GM23338 (cell line): ENCODE data around the gene RXYLT1. TPM values are rescaled to one million over a fixed set of nuclear protein-coding genes. Genes with fewer than 3 reads are reported as not detected.

Experiments used
- ATAC-seq: fragments of 200-7000 bp; cut with Tn5 transposase; 3 replicates; pipeline ENCODE4 v1.9.1; 2020
- DNase-seq: peaks from one replicate; pipeline ENCODE4 v3.0.0-alpha.2; 2015; ENCODE audit warnings: low spot score
- H2AFZ ChIP-seq: fragments of 200-600 bp; sonication (generic); 2 replicates; pipeline ENCODE4 v1.8.0; 2016; ENCODE audit warnings: antibody characterized with exemption, mild to moderate bottlenecking, moderate library complexity
- H3F3A ChIP-seq: fragments of 200-600 bp; sonication (generic); replicated peaks from 2 replicates; pipeline ENCODE4 v1.8.0; 2017; ENCODE audit warnings: antibody characterized with exemption, mixed run types, low read depth
- H3K27ac ChIP-seq: fragments of 200-600 bp; sonication (generic); 2 replicates; pipeline ENCODE4 v1.6.1; 2016; ENCODE audit warnings: low read depth
- H3K27me3 ChIP-seq: fragments of 200-600 bp; sonication (generic); 2 replicates; pipeline ENCODE4 v1.8.0; 2016; ENCODE audit warnings: mild to moderate bottlenecking, mixed run types, moderate library complexity; ENCODE audit not compliant: insufficient read depth
- H3K36me3 ChIP-seq: fragments of 200-600 bp; sonication (generic); 2 replicates; pipeline ENCODE4 v1.8.0; 2016; ENCODE audit warnings: mild to moderate bottlenecking; ENCODE audit not compliant: insufficient read depth
- H3K4me1 ChIP-seq: fragments of 200-600 bp; sonication (generic); 2 replicates; pipeline ENCODE4 v1.8.0; 2016; ENCODE audit warnings: mild to moderate bottlenecking, moderate library complexity; ENCODE audit not compliant: insufficient read depth
- H3K4me2 ChIP-seq: fragments of 200-600 bp; sonication (generic); 2 replicates; pipeline ENCODE4 v1.7.1; 2017; ENCODE audit warnings: mixed run types
- H3K4me3 ChIP-seq: fragments of 200-600 bp; sonication (generic); 2 replicates; pipeline ENCODE4 v1.6.1; 2016; ENCODE audit warnings: mixed run types
- H3K79me2 ChIP-seq: fragments of 200-600 bp; sonication (generic); replicated peaks from 2 replicates; pipeline ENCODE4 v1.8.0; 2017; ENCODE audit warnings: mild to moderate bottlenecking; ENCODE audit not compliant: insufficient read depth
- H3K9me2 ChIP-seq: fragments of 200-600 bp; sonication (generic); 2 replicates; pipeline ENCODE4 v1.8.0; 2017; ENCODE audit not compliant: insufficient read depth
- H4K20me1 ChIP-seq: fragments of 200-600 bp; sonication (generic); replicated peaks from 2 replicates; pipeline ENCODE4 v1.8.0; 2017; ENCODE audit warnings: mild to moderate bottlenecking; ENCODE audit not compliant: insufficient read depth
- H3K27ac Mint-ChIP-seq: 2 replicates; pipeline ENCODE4 v1.8.0; 2020; ENCODE audit warnings: inconsistent platforms, mild to moderate bottlenecking, moderate library complexity, mixed read lengths
- H3K27me3 Mint-ChIP-seq: 3 replicates; pipeline ENCODE4 v1.8.0; 2022; ENCODE audit warnings: low read depth, mild to moderate bottlenecking, moderate library complexity, mixed read lengths, inconsistent platforms; ENCODE audit not compliant: insufficient read depth, poor library complexity
- H3K36me3 Mint-ChIP-seq: 3 replicates; pipeline ENCODE4 v1.8.0; 2021; ENCODE audit warnings: low read depth, mild to moderate bottlenecking, inconsistent platforms, moderate library complexity, mixed read lengths
- H3K4me1 Mint-ChIP-seq: 3 replicates; pipeline ENCODE4 v1.8.0; 2020; ENCODE audit warnings: mild to moderate bottlenecking, inconsistent platforms, mixed read lengths
- H3K4me3 Mint-ChIP-seq: 3 replicates; pipeline ENCODE4 v1.8.0; 2021; ENCODE audit warnings: moderate library complexity, mild to moderate bottlenecking, inconsistent platforms, mixed read lengths
- H3K9me3 Mint-ChIP-seq: 3 replicates; pipeline ENCODE4 v1.8.0; 2020; ENCODE audit warnings: moderate library complexity, mild to moderate bottlenecking, inconsistent platforms, mixed read lengths
- CREB1 ChIP-seq: fragments of 250-450 bp; sonication (Bioruptor Pico); IDR thresholded peaks from 2 replicates; pipeline ENCODE4 v1.5.0; 2020; ENCODE audit warnings: low read depth, mild to moderate bottlenecking, moderate library complexity
- EZH2 ChIP-seq: fragments of 200-600 bp; sonication (generic); IDR thresholded peaks from one replicate; pipeline ENCODE4 v1.8.0; 2017; ENCODE audit warnings: antibody characterized with exemption, mild to moderate bottlenecking, low read depth; ENCODE audit not compliant: unreplicated experiment
- JUNB ChIP-seq: IDR thresholded peaks from one replicate; pipeline ENCODE4 v1.6.1; 2016; ENCODE audit warnings: antibody characterized with exemption; ENCODE audit not compliant: unreplicated experiment
- ZNF114 ChIP-seq: fragments of 250-450 bp; sonication (Bioruptor Pico); IDR thresholded peaks from 2 replicates; pipeline ENCODE4 v1.5.0; 2020; ENCODE audit warnings: mild to moderate bottlenecking, moderate library complexity
- ZNF331 ChIP-seq: fragments of 250-450 bp; sonication (Bioruptor Pico); IDR thresholded peaks from 2 replicates; pipeline ENCODE4 v1.5.0; 2020; ENCODE audit warnings: low read depth, mild to moderate bottlenecking, moderate library complexity
- polyA plus RNA-seq: library from polyadenylated mRNA; unstranded; fragments of >200 nt; fragmentation: Nextera tagmentation; extraction: Ambion mirVana; gene quantifications from 2 replicates; pipeline ENCODE4 v1.2.1, GENCODE V29; 2016
- total RNA-seq: library from RNA; depleted of rRNA; stranded (reverse); fragments of >200 nt; shearing (Covaris generic); gene quantifications from 2 replicates; pipeline ENCODE4 v1.2.3, GENCODE V29; 2014
- TF ChIP-seq, protein P1 (sequence below): IDR thresholded peaks from 2 replicates; pipeline ENCODE4 v1.6.1; 2016; ENCODE audit warnings: antibody characterized with exemption
- TF ChIP-seq, protein P2 (sequence below): IDR thresholded peaks from one replicate; pipeline ENCODE4 v1.6.1; 2018; ENCODE audit warnings: antibody characterized with exemption; ENCODE audit not compliant: unreplicated experiment
- TF ChIP-seq, protein P3 (sequence below), 2 experiments: fragments of 200-600 bp in 1 of 2; sonication (generic) in 1 of 2; conservative IDR thresholded peaks; 2 replicates each; pipeline versions ENCODE4 v1.5.1 to v1.6.1; 2016 to 2017; ENCODE audit warnings: antibody characterized with exemption in 2 of 2, low read depth in 2 of 2, mild to moderate bottlenecking in 2 of 2, moderate library complexity in 1 of 2

The RXYLT1 gene
- total and polyA plus RNA-seq, 2 experiments from 2014 or later: 10.1 to 11.1 TPM

DNA sequence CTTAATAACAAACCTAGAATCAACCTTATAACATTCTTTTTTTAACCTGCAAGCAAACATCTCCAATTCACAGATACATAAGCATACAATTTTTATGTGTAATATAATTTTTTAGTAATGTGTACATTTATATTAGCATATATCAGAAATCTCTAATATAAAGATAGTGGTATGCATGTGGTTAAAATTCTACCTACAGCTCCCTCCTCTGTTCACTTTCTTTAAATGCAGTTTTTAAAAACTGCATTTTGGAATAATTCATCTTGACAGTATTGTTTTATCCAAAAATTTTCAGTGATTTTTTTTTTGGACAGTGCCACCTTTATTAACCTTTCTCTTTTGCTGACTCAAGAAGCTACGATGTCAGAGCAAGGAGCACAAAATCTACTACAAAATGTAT, 13.2 kb upstream of the RXYLT1 start (continued):
- TF ChIP-seq, protein P1, sequence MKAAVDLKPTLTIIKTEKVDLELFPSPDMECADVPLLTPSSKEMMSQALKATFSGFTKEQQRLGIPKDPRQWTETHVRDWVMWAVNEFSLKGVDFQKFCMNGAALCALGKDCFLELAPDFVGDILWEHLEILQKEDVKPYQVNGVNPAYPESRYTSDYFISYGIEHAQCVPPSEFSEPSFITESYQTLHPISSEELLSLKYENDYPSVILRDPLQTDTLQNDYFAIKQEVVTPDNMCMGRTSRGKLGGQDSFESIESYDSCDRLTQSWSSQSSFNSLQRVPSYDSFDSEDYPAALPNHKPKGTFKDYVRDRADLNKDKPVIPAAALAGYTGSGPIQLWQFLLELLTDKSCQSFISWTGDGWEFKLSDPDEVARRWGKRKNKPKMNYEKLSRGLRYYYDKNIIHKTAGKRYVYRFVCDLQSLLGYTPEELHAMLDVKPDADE: no peak
- TF ChIP-seq ZNF331 (CRISPR knock-in tag) (no peak), JUNB (no peak), EZH2 (no peak)

DNA sequence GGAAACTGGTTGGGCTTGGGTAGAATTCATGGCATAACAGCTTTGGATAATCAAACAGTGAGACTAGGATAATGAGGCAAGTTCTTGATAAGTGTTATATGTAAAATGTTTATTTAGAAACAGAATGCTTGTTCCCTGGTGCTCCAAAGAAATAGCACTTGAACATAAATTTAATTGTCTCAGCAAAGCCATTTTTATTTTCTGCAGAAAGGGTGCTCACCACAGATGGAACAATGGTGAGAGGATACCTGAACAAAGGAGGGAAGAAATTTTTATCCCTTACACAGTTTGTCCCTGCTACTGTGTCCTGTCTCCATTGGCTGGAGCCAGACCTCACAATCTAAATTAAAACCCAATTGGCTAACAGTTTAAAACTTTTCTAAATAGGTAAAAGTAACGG, 9.3 kb upstream of the RXYLT1 start:
- peaks cover 8% of the 10 kb centered on the region; the same call in 2 of the 3 replicates for H3K36me3 Mint-ChIP-seq
- ATAC-seq: no peak

More for the DNA sequence above, 9.3 kb upstream of the RXYLT1 start:
- Histone ChIP-seq H3K36me3 (peaks cover 4% of the 10 kb centered on the region; the same call in 1 of the 2 replicates), H3K4me1 (peaks cover 5% of the 10 kb centered on the region; the same call in 1 of the 2 replicates), H3K4me2 (no peak overlapping the region), H3K9me2 (0 out of 2 replicates have a peak, but pooled peaks cover 7% of the 10 kb centered on the region), H3K27me3 (no peaks in the 10 kb centered on the region), H3K4me3 (no peak overlapping the region), H4K20me1 (no peaks in the 10 kb centered on the region), H3K79me2 (no peaks in the 10 kb centered on the region), H3K27ac (no peak overlapping the region), H2AFZ (no peak overlapping the region), H3F3A (no peaks in the 10 kb centered on the region)
- no peak for DNase-seq
- H3K9me3 Mint-ChIP-seq: peaks cover 19% of the 10 kb centered on the region
- TF ChIP-seq, protein P2, sequence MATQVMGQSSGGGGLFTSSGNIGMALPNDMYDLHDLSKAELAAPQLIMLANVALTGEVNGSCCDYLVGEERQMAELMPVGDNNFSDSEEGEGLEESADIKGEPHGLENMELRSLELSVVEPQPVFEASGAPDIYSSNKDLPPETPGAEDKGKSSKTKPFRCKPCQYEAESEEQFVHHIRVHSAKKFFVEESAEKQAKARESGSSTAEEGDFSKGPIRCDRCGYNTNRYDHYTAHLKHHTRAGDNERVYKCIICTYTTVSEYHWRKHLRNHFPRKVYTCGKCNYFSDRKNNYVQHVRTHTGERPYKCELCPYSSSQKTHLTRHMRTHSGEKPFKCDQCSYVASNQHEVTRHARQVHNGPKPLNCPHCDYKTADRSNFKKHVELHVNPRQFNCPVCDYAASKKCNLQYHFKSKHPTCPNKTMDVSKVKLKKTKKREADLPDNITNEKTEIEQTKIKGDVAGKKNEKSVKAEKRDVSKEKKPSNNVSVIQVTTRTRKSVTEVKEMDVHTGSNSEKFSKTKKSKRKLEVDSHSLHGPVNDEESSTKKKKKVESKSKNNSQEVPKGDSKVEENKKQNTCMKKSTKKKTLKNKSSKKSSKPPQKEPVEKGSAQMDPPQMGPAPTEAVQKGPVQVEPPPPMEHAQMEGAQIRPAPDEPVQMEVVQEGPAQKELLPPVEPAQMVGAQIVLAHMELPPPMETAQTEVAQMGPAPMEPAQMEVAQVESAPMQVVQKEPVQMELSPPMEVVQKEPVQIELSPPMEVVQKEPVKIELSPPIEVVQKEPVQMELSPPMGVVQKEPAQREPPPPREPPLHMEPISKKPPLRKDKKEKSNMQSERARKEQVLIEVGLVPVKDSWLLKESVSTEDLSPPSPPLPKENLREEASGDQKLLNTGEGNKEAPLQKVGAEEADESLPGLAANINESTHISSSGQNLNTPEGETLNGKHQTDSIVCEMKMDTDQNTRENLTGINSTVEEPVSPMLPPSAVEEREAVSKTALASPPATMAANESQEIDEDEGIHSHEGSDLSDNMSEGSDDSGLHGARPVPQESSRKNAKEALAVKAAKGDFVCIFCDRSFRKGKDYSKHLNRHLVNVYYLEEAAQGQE: no peak
- TF ChIP-seq CREB1 (no peak), ZNF114 (CRISPR knock-in tag) (no peak), ZNF331 (CRISPR knock-in tag) (no peak)
- TF ChIP-seq, protein P3, sequence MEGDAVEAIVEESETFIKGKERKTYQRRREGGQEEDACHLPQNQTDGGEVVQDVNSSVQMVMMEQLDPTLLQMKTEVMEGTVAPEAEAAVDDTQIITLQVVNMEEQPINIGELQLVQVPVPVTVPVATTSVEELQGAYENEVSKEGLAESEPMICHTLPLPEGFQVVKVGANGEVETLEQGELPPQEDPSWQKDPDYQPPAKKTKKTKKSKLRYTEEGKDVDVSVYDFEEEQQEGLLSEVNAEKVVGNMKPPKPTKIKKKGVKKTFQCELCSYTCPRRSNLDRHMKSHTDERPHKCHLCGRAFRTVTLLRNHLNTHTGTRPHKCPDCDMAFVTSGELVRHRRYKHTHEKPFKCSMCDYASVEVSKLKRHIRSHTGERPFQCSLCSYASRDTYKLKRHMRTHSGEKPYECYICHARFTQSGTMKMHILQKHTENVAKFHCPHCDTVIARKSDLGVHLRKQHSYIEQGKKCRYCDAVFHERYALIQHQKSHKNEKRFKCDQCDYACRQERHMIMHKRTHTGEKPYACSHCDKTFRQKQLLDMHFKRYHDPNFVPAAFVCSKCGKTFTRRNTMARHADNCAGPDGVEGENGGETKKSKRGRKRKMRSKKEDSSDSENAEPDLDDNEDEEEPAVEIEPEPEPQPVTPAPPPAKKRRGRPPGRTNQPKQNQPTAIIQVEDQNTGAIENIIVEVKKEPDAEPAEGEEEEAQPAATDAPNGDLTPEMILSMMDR (conservative IDR thresholded peaks at IDR 0.05; ENCODE audit: low read depth in 2 of 2): no peak
- peaks cover 3% of the 10 kb centered on the region; the same call in 2 of the 3 replicates for H3K4me1 Mint-ChIP-seq
- no peak overlapping the region for H3K4me3 Mint-ChIP-seq
- no peak overlapping the region for H3K27ac Mint-ChIP-seq
- H3K27me3 Mint-ChIP-seq: peaks cover 3% of the 10 kb centered on the region
